Keratinocyte (primary cell): ENCODE measurements around the gene ZHX3. TPM values are rescaled to one million over a fixed set of nuclear protein-coding genes. Genes with fewer than 3 reads are reported as not detected.

Source experiments
- DNase-seq: peaks from one replicate; pipeline ENCODE4 v3.0.0-alpha.2; 2011; ENCODE audit warnings: low read depth, missing footprints, low spot score
- FAIRE-seq: peaks from 2 replicates; lab custom pipeline; 2011; peaks lifted over from hg19 to GRCh38; lab: Jason Lieb, UNC
- H2AFZ ChIP-seq: 2 replicates; pipeline ENCODE4 v1.6.0; 2012; ENCODE audit warnings: low read length, control low read depth, inconsistent platforms; ENCODE audit not compliant: control insufficient read depth
- H3K27ac ChIP-seq: 2 replicates; pipeline ENCODE4 v1.5.1; 2011; ENCODE audit warnings: low read length; ENCODE audit not compliant: control insufficient read depth, insufficient read depth
- H3K27me3 ChIP-seq: 3 replicates; pipeline ENCODE4 v1.6.0; 2011; ENCODE audit warnings: low read length; ENCODE audit not compliant: control insufficient read depth, insufficient read depth; ENCODE audit errors: extremely low read depth
- H3K36me3 ChIP-seq, 2 experiments: 2 replicates in 1 of 2; 3 replicates in 1 of 2; pipeline ENCODE4 v1.5.1; 2011; ENCODE audit warnings: low read length in 2 of 2, mild to moderate bottlenecking in 1 of 2; ENCODE audit not compliant: control insufficient read depth in 2 of 2, insufficient read depth in 2 of 2; ENCODE audit errors: extremely low read depth in 1 of 2
- H3K4me1 ChIP-seq: 3 replicates; pipeline ENCODE4 v1.5.1; 2011; ENCODE audit warnings: low read length; ENCODE audit not compliant: control insufficient read depth, insufficient read depth; ENCODE audit errors: extremely low read depth
- H3K4me2 ChIP-seq: 3 replicates; pipeline ENCODE4 v1.6.0; 2011; ENCODE audit warnings: low read depth, low read length; ENCODE audit not compliant: control insufficient read depth, insufficient read depth; ENCODE audit errors: extremely low read depth
- H3K4me3 ChIP-seq, 3 experiments: fragments of 200-600 bp in 1 of 3; sonication (generic) in 1 of 3; 2 replicates in 2 of 3; 3 replicates in 1 of 3; pipeline ENCODE4 v1.5.1; 2011 to 2016; ENCODE audit warnings: low read length in 3 of 3, mild to moderate bottlenecking in 3 of 3, control low read depth in 2 of 3, inconsistent platforms in 1 of 3, low read depth in 1 of 3, mixed read lengths in 1 of 3, mixed run types in 1 of 3, moderate library complexity in 1 of 3; ENCODE audit not compliant: control insufficient read depth in 2 of 3, insufficient read depth in 2 of 3; ENCODE audit errors: extremely low read depth in 1 of 3
- H3K79me2 ChIP-seq: 2 replicates; pipeline ENCODE4 v1.6.0; 2012; ENCODE audit warnings: low read length; ENCODE audit not compliant: control insufficient read depth, insufficient read depth
- H3K9ac ChIP-seq: 3 replicates; pipeline ENCODE4 v1.6.0; 2011; ENCODE audit warnings: low read length; ENCODE audit not compliant: control insufficient read depth, insufficient read depth; ENCODE audit errors: extremely low read depth
- H3K9me1 ChIP-seq: 3 replicates; pipeline ENCODE4 v1.6.0; 2011; ENCODE audit warnings: low read length; ENCODE audit not compliant: control insufficient read depth, insufficient read depth; ENCODE audit errors: extremely low read depth
- H3K9me3 ChIP-seq: 2 replicates; pipeline ENCODE4 v1.5.1; 2012; ENCODE audit warnings: low read depth, low read length; ENCODE audit not compliant: control insufficient read depth
- H4K20me1 ChIP-seq: 3 replicates; pipeline ENCODE4 v1.6.0; 2011; ENCODE audit warnings: low read length; ENCODE audit not compliant: control insufficient read depth, insufficient read depth; ENCODE audit errors: extremely low read depth
- CTCF ChIP-seq, 3 experiments: IDR thresholded peaks in 1 of 3; conservative IDR thresholded peaks in 1 of 3; optimal IDR thresholded peaks in 1 of 3; 2 replicates in 2 of 3; 3 replicates in 1 of 3; pipeline versions ENCODE3 to v1.5.1; 2011; ENCODE audit warnings: low read length in 3 of 3, mild to moderate bottlenecking in 3 of 3, moderate library complexity in 2 of 3, control low read depth in 1 of 3, inconsistent platforms in 1 of 3; ENCODE audit not compliant: insufficient read depth in 2 of 3; ENCODE audit errors: extremely low read depth in 1 of 3
- EZH2 ChIP-seq: IDR thresholded peaks from one replicate; pipeline ENCODE4 v1.6.1; 2012; ENCODE audit warnings: inconsistent platforms, mild to moderate bottlenecking, low read length, moderate library complexity
- dilution Hi-C: fragments of 300-500 bp; cut with MboI; formaldehyde crosslinking; loops from one replicate; pipeline ENCODE4 v1.7.0; 2020; ENCODE audit warnings: low sequenced_read_pairs; ENCODE audit not compliant: extremely low pct_ligation_motif_present
- polyA plus RNA-seq, 5 experiments: library from polyadenylated mRNA; depleted of rRNA in 3 of 5; stranded (reverse) in 3 of 5; stranded (forward) in 1 of 5; unstranded in 1 of 5; fragments of >200 nt; gene quantifications; 1 replicate in 1 of 5; 2 replicates in 3 of 5; 3 replicates in 1 of 5; pipeline versions ENCODE4 v1.2.1 to v1.2.3, GENCODE V29; 2011 to 2012; ENCODE audit warnings: missing spikeins in 2 of 5, low read depth in 1 of 5, low replicate concordance in 1 of 5

Gene ZHX3
- polyA plus RNA-seq, 1 donor (not counting 4 experiments of a cell fraction or from before 2014, with no cell fraction given): 16.5 TPM

- Histone ChIP-seq H3K9ac (peak overlapping the region; percentile 82), H3K27ac (peak overlapping the region; percentile 50), H3K4me3 (peak overlapping the region; percentile 69 to 78 (median 72)), H3K27me3 (no peaks in the 10 kb centered on the region), H4K20me1 (peaks cover 10% of the 10 kb centered on the region), H3K36me3 (peaks cover 0 to 2% of the 10 kb centered on the region in 2 experiments), H2AFZ (no peak overlapping the region), H3K4me2 (peak overlapping the region; percentile 94), H3K4me1 (peaks cover 40% of the 10 kb centered on the region), H3K9me3 (no peaks in the 10 kb centered on the region), H3K79me2 (peaks cover 63% of the 10 kb centered on the region), H3K9me1 (peaks cover 3% of the 10 kb centered on the region)
- TF ChIP-seq EZH2: no peak
- TF ChIP-seq CTCF (optimal IDR thresholded peaks at IDR 0.05 in 1 of 3, IDR thresholded peaks at IDR 0.05 in 1 of 3, conservative IDR thresholded peaks at IDR 0.05 in 1 of 3; ENCODE audit: extremely low read depth in 1 of 3, insufficient read depth in 2 of 3, low read length in 3 of 3): no peak
- DNase-seq (no peak), FAIRE-seq (no peak)
- dilution Hi-C loops: no loop called here
These were observed 178.9 kb downstream of the ZHX3 start for GRCh38 chr20:41138475-41139226.

- no peak for FAIRE-seq
- H3K79me2 ChIP-seq: peaks cover 55% of the 10 kb centered on the region
- H2AFZ ChIP-seq: peak overlapping the region; percentile 64
These were observed 179.7 kb downstream of the ZHX3 start for GRCh38 chr20:41137614-41138474.

More at GRCh38 chr20:41137614-41138474, 179.7 kb downstream of the ZHX3 start:
- Histone ChIP-seq H3K9ac (peak overlapping the region; percentile 82), H3K36me3 (peaks cover 0 to 2% of the 10 kb centered on the region in 2 experiments), H3K9me1 (peaks cover 3% of the 10 kb centered on the region), H3K4me3 (peak overlapping the region; percentile 69 to 78 (median 72)), H3K4me1 (peaks cover 46% of the 10 kb centered on the region), H3K9me3 (no peaks in the 10 kb centered on the region), H4K20me1 (peaks cover 10% of the 10 kb centered on the region), H3K27me3 (no peaks in the 10 kb centered on the region), H3K4me2 (peak overlapping the region; percentile 94), H3K27ac (peak overlapping the region; percentile 50)
- dilution Hi-C loops: no loop called here
- no peak for TF ChIP-seq EZH2
- TF ChIP-seq CTCF (optimal IDR thresholded peaks at IDR 0.05 in 1 of 3, IDR thresholded peaks at IDR 0.05 in 1 of 3, conservative IDR thresholded peaks at IDR 0.05 in 1 of 3; ENCODE audit: extremely low read depth in 1 of 3, insufficient read depth in 2 of 3, low read length in 3 of 3): no peak
- no peak for DNase-seq
